AG04450 (cell line): ENCODE data around the gene EIF2AK2. TPM values are rescaled to one million over a fixed set of nuclear protein-coding genes. Genes with fewer than 3 reads are reported as not detected.
"Not testable (repeated sequence)": the region's sequence is repeated elsewhere in the genome, so short reads cannot be mapped to it uniquely, and the experiment has no call there.

Experiments
- CTCF ChIA-PET: fragments of 300-600, 350-600 bp; formaldehyde crosslinking; extraction: SDS; loops from one replicate; lab custom pipeline; 2022; ENCODE audit warnings: antibody characterized with exemption, inconsistent platforms; lab: Charles Lee
- POLR2A ChIA-PET: fragments of 350-600 bp; formaldehyde crosslinking; extraction: SDS; loops from one replicate; lab custom pipeline; 2021; ENCODE audit warnings: antibody characterized with exemption, inconsistent platforms; lab: Yijun Ruan, JAX
- DNase-seq: peaks from one replicate; pipeline ENCODE4 v3.0.0-alpha.2; 2011; ENCODE audit warnings: low read depth, low spot score
- H3K27ac ChIP-seq: one replicate; pipeline ENCODE4 v1.5.1; 2012; ENCODE audit warnings: low read depth, low read length, control low read depth
- H3K27me3 ChIP-seq: one replicate; pipeline ENCODE4 v1.6.0; 2012; ENCODE audit warnings: low read length; ENCODE audit not compliant: control insufficient read depth, insufficient read depth
- H3K4me3 ChIP-seq: 2 replicates; pipeline ENCODE4 v1.5.1; 2011; ENCODE audit warnings: mild to moderate bottlenecking, low read depth, low read length, control low read depth
- H3K9me3 ChIP-seq: 2 replicates; pipeline ENCODE4 v1.5.1; 2012; ENCODE audit warnings: low read length; ENCODE audit not compliant: control insufficient read depth, insufficient read depth
- CTCF ChIP-seq: IDR thresholded peaks from 2 replicates; pipeline ENCODE4 v1.5.1; 2011; ENCODE audit warnings: low read depth, low read length, control low read depth, inconsistent platforms
- polyA plus RNA-seq: library from polyadenylated mRNA; depleted of rRNA; stranded (reverse); fragments of >200 nt; gene quantifications from 2 replicates; pipeline ENCODE4 v1.2.3, GENCODE V29; 2011

EIF2AK2 gene
- polyA plus RNA-seq, 1 experiment = 36.5 TPM

- TF ChIP-seq CTCF = no peak
- POLR2A ChIA-PET = interaction anchor here (0.6 kb wide), 2 partner anchors 10 to 77 kb away, joined by 3 to 15 read pairs; no protein-coding TSS in a partner anchor
- Histone ChIP-seq H3K27ac (no peak overlapping the region), H3K9me3 (peaks cover 8% of the 10 kb centered on the region), H3K4me3 (no peak overlapping the region), H3K27me3 (no peaks in the 10 kb centered on the region)
- DNase-seq = no peak
- CTCF ChIA-PET = interaction anchor here (0.7 kb wide), 1 partner anchor 142 kb away, joined by 3 read pairs; no protein-coding TSS in a partner anchor
These were observed 44.4 kb upstream of the EIF2AK2 start for GRCh38 chr2:37201208-37201607.

GRCh38 chr2:37198681-37199065 is 41.9 kb upstream of the EIF2AK2 start:
- Histone ChIP-seq H3K27ac (no peak overlapping the region), H3K9me3 (peaks cover 2% of the 10 kb centered on the region; the same call in 1 of the 2 replicates), H3K27me3 (no peaks in the 10 kb centered on the region), H3K4me3 (no peak overlapping the region)
- DNase-seq = no peak
- no peak for TF ChIP-seq CTCF
- ChIA-PET POLR2A (no interaction called here), CTCF (interaction anchor here (1.0 kb wide), 1 partner anchor 30 kb away, joined by 7 read pairs; no protein-coding TSS in a partner anchor)

DNA sequence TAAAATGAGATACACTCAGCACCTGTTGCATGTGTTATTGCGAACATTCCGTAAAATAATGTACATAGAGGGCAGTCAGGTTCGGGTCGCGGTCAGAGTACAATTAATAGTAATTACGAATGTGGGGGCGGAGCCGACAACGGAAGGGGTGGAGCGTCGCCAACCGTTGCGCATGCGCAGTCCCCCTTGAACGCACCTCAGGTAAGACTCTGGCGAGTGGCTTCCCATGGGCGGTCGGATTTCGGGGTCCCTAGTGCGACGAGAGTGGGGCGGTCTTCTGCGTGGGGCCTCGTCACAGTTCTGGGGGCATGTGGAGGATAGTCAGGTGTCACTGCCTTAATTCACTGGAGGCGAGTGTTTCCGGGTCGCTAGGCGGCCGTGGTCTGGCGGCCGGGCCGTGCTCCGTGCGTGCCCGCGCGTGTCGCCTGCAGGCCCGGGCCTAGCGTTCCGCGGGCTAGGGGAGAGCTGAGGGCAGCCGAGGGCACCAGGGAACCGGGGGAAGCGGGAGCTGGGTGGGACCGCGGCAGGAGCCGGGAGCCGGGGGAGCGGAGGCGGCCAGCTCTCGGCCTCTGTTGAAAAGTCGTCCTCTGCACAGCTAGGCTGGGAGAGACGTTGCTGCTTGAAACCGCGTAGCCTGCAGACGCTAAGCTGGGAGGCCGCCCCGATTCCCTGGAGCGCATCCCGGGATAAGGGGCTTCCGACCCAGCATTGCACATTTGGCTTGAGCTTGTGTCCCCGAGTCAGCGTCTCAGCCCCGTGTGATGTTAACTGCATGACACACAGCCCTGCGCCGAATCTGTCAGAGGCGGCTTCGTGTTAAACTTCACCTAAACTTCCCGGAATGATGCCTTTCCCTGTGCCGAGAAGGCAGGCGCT is 39.8 kb upstream of the EIF2AK2 start, which contains the start of gene CEBPZOS:
Gene CEBPZOS, plus strand, starts transcription at position 177 of the 876 bp plus-strand sequence. CDS start 3,209 bp downstream, outside the sequence.
- DNase-seq = no peak
- CTCF ChIA-PET = interaction anchor here (0.6 to 0.7 kb wide), 2 partner anchors 27 to 66 kb away, joined by 3 read pairs; no protein-coding TSS in a partner anchor
- Histone ChIP-seq H3K27ac (peak within 1 kb of the TSS; percentile 57), H3K4me3 (peak within 1 kb of the TSS; percentile 83), H3K27me3 (no peaks in the 10 kb centered on the region), H3K9me3 (peaks cover 2% of the 10 kb centered on the region; the same call in 1 of the 2 replicates)
- POLR2A ChIA-PET = interaction anchor here (1.2 to 1.8 kb wide), 2 partner anchors 15 to 35 kb away, joined by 3 to 4 read pairs; partner anchors contain the start of genes CEBPZ and NDUFAF7
- TF ChIP-seq CTCF = no peak

DNA sequence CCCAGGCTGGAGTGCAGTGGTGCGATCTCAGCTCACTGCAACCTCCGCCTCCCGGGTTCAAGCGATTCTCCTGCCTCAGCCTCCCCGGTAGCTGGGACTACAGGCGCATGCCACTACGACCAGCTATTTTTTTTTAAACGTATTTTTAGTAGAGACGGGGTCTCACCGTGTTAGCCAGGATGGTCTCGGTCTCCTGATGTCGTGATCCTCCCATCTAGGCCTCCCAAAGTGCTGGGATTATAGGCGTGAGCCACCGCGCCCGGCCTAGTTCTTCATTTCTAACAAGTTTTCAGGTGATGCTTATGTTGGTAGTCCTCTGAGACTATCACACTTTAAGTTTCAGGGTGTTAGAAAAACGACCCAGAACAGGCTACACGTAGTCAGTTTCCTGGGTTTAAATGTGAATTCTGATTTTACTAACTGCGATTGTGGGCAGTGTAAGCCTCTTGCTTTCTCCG is 39.1 kb upstream of the EIF2AK2 start:
- DNase-seq, CTCF ChIA-PET, H3K27ac ChIP-seq, H3K27me3 ChIP-seq, POLR2A ChIA-PET, H3K9me3 ChIP-seq: not testable (repeated sequence)
- H3K4me3 ChIP-seq = peak overlapping the region; percentile 83

DNA sequence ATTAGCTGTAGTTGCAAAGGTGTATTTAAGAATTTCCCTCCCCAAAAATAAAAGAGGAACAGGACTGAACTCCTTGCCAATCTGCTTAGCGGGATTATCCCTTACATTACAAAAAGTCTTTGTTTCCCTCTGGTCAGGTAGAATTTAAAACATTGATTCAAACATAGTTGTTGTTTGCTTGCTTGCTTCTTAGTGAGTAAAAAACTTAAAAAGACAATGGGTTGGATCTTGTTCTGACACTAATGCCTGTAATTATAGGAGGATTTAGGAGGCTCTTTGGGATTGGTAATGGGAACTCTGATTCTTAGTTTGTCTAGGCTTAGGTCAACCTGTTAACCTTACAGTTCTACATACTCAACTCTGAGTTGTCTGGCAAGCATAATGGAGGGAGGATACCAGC is 35.8 kb upstream of the EIF2AK2 start:
- Histone ChIP-seq H3K4me3 (no peak overlapping the region), H3K27me3 (no peaks in the 10 kb centered on the region), H3K9me3 (peaks cover 2% of the 10 kb centered on the region; the same call in 1 of the 2 replicates), H3K27ac (no peak overlapping the region)
- CTCF ChIA-PET = no interaction called here
- no peak for TF ChIP-seq CTCF
- DNase-seq = no peak
- POLR2A ChIA-PET = no interaction called here
